ENCODE measurements around the gene AQP12A.
"Not testable (repeated sequence)": the region's sequence is repeated elsewhere in the genome, so short reads cannot be mapped to it uniquely, and the experiment has no call there.

Gene AQP12A

DNA sequence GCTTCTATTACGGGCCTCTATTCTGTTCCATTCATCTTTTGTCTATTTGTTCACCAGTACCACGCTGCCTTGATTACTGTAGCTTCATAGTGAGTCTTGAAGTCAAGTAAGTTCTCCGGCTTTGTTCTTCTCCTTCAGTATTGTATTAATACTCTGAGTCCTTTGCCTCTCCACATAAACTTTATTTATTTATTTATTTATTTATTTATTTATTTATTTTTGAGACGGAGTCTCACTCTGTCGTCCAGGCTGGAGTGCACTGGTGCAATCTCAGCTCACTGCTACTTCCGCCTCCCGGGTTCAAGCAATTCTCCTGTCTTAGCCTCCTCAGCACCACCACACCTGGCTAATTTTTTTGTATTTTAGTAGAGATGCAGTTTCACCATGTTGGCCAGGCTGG is 31.8 kb upstream of the AQP12A start:
- DNase-seq (ENCODE audit: low read depth in 2 of 2) = not testable (repeated sequence)

DNA sequence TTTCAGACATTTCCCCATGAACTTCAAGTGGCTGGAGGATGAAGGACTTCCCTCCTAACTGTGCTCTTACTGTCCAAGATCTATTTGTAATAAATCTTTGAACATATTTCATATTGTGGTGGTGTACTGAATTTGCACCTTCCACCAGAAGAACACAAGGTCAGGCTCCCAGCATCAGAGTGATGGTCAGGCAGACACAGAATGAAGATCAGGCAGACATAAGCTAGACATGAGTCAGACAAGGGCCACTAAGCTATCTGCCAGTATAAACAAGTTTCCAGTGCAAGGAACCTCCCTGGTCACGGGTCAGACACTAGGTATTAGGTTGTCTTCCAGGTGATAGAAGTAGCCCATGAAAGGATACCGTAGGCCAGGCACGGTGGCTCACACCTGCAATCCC is 29.0 kb upstream of the AQP12A start:
- no peak for DNase-seq (ENCODE audit: low read depth in 2 of 2)

DNA sequence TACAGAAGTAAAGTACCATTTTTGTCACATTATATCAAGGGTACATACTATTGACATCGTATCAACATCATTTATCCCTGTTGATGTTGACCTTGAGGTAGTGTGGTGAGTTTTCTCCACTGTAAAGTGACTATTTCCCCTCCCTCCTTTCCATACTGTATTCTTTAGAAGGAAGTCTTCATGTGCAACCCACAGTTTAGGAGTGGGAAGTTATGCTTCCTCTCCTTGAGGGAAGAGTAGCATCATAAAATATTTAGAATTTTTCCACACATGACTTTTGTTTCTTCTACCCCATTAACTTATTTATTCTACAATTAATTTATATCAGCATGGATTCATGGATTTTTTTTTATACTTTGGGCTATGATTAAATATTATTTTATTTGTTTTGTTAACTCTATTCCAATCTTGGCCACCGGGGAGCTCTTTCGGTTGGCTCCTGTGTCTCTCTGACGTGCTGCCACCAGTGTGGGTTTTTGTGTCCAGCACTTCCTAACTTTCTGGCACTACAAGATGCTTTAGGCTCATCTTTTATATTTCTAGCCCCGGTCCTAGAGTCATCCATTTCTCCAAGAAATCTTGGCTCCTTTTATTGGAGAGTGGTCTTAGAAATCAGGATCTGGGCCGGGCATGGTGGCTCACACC is 28.0 kb upstream of the AQP12A start:
- no peak for DNase-seq (ENCODE audit: low read depth in 2 of 2)

DNA sequence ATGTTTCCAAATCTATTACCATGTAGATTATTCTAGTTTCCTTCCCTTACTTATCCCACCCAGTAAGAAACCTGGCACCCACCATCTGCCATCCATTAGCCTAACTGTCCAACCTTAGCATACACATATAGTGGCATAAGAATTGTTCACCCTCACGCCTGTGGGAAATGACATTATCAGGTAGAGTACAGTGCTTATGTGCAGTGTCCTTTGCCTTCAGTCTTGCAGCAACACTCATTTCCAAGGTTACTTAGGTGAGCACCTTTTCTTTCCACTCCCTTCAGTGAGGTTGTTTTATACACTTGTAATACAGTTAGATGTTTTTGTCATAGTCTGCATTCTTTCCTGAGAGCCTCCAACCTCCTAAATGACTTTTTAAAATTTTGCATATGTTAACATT is 27.0 kb upstream of the AQP12A start:
- no peak for DNase-seq (ENCODE audit: low read depth in 2 of 2)

DNA sequence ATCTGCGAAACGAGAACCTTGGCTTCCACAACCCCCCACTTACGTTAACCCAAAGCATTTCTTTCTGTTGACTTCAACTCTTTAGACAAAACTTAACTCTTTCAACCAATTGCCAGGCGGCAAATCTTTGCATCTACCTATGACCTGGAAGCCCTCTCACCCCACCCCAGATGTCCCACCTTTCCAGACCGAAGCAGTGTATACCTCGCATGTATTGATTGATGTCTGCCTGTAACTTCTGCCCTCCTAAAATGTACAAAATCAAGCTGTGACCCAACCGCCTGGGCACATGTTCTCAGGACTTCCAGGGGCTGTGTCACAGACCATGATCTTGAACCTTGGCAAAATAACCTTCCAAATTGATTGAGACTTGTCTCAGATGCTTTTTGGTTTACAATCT is 21.3 kb upstream of the AQP12A start:
- no peak for DNase-seq (ENCODE audit: low read depth in 2 of 2)

DNA sequence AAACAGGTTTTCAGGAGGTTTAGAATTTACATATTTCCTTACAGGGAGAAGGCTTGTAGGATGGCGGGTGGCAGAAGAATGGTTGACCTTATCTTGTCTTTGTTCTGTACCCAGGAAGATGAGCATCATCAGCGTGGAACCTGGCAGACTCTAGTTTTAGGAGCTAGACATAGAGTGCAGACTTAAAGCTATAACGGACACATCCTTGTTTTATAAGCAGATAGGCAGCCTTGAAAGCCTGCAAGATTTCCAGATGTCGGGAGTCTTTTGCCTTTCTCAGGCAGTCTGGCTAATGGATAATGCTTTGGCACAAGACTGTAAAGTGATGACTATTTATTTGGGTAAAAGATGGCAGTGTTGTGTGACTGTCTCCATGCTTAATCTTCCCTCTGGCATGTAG is 20.7 kb upstream of the AQP12A start:
- DNase-seq (ENCODE audit: low read depth in 2 of 2) = no peak

DNA sequence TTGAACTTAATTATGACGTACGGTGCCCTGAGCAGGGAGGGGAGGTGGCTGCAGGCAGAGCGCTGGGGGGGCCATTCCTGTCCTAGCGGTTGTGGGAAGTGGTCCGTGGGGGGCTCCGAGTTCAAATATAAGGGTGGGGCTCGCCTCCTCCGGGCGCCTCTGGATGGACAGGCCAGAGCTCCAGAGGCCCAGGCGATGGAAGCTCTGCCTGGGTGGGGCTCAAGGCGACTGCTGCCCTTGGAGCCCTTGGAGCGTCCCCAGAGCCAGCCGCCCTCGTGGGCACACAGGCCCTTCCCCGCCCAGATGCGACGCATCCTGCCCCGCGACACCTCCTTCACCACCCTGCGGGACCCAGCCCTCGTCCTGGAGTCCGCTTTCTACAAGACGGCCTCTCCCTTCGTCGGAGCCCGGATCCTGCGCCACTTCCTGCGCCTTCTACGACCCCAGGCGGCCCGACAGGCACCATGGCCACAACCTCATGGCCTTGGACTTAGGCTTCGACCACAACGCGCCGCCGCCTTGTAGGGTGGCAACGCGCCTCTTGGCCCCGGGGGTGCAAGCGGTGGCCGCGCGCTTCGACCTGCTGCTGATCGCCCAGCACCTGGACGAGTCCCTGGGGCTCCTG is 19.5 kb upstream of the AQP12A start:
- no peak for DNase-seq (ENCODE audit: low read depth in 2 of 2)

DNA sequence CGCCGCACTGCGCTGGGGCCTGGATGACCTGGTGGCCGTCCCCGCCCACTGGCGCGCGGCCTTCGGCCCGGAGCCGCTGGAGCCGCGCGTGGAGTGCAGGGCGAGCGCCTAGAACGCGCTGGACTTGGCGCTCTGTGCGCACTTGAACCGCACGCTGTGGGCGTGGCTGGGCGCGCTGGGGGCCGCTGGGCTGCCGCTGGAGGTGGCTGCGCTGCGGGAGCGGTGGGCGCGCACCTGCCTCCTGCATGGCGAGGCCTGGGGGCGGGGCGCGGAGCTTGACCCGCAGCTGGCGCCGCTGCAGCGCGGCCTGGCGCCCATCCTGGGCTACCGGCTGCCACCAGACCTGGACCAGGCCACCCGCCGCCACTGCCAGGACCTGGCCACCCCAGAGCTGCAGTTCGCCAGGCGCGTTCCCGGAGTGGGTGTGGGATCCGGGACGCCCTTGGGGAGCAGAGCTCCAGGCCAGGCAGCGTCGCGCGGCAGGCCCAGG is 18.9 kb upstream of the AQP12A start:
- no peak for DNase-seq (ENCODE audit: low read depth in 2 of 2)

DNA sequence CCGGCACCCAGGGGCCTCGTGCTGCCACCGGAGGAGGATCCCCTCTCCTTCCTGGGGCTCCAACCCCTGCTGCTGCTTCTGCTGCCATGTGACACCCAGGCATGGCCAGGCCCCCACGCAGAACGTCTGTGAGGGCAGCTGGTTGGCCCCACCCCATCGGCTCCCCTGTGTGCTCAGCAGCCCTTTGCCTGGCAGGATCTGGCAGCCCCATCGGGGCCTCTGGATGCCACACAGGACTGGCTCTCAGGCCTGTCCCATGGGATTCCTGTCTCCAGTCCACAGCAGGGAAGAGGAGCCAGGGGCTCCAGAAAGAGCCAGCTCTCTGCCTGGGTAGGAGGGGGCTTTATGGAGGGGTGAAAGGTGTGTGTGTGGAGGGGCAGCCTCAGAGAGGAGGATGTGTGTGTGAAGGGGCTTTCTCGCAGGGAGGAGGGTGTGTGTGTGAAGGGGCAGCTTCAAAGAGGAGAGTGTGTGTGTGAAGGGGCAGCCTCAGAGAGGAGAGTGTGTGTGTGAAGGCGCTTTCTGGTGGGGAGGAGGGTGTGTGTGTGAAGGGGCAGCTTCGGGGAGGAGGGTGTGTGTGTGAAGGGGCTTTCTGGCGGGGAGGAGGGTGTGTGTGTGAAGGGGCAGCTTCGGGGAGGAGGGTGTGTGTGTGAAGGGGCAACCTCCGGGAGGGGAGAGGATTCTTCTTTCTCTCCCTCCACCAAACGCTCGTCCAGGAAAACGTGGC is 17.0 kb upstream of the AQP12A start:
- DNase-seq (ENCODE audit: low read depth in 2 of 2) = not testable (repeated sequence)

DNA sequence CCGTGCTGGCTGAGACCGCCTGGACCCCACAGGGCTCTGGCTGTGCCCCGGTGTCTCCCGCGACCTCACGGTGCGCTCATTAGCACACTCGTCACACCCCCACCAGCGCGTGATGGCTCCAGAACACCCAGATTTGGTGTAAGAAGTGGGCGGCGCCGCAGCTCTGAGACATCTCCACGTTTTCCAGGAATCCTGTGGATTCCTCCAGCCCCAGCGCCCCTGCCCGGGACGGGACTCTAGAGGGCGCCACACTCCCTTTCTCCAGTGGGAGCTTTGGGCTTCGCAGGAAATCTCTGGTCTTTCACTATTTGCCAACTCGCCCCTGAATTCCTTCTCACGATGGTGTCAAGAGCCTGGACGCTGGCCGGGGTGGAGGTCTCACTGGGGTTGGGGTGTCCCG is 16.3 kb upstream of the AQP12A start:
- not testable (repeated sequence) for DNase-seq (ENCODE audit: low read depth in 2 of 2)

DNA sequence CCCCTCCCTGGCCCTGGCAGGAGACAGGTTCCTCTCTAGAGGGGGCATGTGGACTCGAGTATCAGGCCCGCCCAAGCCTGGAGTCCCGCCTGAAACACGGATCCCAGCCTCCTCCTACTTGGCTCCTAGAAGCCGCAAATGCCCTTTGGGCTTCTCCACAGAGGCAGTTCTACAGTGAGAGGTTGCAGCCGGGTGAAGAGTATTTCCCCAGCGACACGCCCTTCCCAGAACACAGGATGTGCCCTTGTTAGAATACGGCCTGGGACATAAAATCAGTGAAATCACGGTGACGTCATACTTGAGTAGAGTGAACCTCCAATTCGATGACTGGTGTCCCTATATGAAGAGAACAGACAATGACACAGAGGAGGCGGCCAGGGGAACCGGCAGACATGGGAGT is 13.6 kb upstream of the AQP12A start:
- DNase-seq (ENCODE audit: low read depth in 2 of 2) = not testable (repeated sequence)

DNA sequence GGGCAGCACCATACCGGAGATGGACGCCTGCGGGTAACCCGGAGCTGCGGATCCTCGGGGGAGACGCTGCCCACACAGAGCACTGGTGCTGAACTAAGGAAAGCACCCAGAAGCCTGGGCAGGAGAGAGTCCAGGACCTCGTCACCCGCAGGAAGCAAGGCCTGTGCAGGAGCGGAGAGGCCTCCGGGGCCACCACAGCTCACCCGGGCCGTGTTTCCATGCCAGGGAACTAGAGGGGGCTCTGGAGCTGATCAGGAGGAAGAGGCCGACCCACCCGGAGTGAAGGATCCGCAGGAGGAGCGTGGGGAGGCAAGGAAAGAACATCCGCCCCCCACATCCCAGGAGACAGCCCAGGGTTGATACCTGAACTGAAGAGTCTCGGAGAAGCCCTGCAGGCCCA is 12.8 kb upstream of the AQP12A start:
- not testable (repeated sequence) for DNase-seq (ENCODE audit: low read depth in 2 of 2)

DNA sequence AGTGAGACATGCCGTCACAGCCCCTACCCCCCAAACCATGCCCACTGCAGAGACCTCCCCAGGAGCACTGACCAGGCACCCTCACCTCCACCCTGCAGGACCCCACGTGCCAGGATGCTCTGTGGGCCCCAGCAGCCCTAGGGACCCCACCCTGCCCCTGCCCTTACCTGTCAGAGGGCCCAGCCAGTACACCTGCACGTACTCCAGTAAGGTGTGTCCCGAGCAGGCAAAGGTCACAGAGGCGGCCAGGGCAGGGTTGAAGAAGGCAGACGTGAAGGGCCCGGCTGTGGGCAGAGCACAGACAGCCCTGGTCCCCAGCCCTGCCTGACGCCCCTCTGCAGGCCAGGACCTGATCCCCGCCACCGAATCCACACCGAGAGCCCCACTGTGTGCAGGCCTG is 11.5 kb upstream of the AQP12A start:
- not testable (repeated sequence) for DNase-seq (ENCODE audit: low read depth in 2 of 2)

DNA sequence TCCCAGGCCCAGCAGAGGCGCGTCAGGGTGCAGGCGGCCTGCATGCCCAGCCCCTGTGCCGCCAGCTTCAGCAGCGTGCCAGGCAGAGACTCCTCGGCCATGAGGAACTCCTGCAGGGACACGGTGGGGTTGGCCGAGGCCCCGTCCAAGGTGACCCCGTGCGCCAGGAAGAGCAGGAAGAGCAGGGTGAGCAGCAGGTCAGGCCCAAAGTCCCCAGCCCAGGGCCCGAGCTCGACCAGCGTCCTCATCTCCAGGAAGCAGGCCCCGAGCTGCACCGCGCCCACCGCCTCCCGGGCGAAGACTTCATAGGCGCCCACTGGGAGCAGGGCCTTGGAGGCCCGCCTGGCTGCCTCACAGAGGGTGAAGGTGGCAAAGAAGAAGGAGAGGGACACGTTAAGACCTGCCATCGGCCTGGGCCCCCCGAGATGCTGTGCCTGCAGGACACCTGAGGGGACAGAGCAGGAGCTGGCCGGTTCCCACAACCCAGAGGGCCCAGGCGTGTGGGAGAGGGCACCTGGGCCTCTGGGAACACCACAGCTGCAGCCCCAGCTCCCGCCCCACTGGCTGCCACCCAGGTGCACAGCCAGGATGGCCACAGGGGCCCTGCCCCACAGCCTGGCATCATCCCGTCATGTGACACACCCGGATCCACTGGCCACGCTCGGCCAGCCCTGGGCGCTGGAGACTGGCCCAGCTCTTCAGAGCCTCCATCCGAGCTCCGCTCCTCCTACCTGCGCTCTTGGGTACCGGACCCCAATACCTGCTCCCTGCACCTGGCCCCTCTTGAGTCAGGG is 9.0 kb upstream of the AQP12A start, which contains the start of gene AQP12B:
Gene AQP12B (minus strand): TSS at position 455 of the 794 bp plus-strand sequence. CDS start 48 bp downstream, at position 407.
- not testable (repeated sequence) for DNase-seq (ENCODE audit: low read depth in 2 of 2)

DNA sequence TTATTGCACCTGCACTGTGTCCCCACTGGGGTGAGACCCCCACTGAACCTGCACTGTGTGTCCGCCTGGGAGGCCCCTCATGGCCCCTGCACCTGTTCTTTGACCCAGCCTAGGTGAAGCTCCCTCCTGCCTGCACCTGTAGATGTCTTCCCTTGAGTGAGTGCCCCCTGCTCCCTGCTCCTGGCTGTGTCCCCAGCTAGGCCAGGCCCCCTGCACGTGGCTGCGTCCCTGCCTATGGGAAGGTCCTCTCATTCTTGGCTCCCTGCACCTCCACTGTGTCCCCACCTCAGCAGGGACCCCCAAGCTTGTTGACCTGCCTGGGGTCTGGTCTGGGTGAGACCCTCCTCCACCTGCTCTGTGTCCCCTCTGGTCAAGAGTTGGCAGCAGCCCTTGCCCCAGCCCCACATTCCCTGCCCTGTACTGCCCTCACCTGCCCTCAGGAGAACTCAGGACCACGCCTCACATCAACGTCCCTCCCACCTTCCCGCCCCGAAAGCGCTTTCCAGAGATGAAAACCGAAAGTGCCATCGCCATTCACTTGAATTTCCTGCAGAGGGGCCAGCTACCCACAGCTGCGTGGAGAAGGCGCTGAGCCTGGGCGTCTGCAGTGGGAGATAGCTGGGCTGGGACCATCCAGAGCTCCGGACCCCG is 8.2 kb upstream of the AQP12A start:
- not testable (repeated sequence) for DNase-seq (ENCODE audit: low read depth in 2 of 2)

DNA sequence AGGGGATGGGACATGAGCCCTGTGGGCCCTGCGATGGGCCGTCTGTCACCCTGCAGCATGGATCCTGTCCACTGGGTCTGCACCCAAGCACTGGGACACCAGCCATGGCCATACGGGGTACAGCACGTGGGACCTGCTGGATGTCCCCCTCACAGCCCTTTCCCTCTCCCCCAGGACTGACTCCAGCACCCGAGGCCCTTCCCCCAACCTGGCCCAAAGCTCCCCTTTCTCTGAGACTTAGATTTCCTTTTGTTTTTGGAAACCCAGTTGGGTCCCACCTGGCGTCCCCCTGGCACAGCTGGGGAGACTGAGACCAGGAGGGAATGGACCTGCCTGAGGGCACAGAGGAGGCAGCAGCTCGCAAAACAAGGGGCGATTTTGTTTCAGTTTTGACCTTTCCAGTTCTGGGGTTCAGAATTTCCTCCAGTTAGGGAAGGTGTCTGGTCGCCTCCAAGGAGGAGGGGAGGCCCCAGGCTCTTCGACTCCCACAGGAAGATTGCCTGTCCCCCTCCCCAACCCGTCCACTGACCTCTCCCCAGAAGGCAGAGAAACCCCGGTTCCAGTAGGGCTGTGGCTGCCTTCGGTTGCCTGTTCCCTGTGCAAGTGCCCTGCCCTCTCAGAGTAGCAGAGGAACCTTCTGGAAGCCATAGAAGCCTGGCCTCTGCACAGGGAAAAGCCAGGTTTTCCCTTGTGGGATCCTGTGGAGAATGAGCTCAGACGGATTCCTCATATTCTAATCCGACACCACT is 7.5 kb upstream of the AQP12A start:
- not testable (repeated sequence) for DNase-seq (ENCODE audit: low read depth in 2 of 2)

DNA sequence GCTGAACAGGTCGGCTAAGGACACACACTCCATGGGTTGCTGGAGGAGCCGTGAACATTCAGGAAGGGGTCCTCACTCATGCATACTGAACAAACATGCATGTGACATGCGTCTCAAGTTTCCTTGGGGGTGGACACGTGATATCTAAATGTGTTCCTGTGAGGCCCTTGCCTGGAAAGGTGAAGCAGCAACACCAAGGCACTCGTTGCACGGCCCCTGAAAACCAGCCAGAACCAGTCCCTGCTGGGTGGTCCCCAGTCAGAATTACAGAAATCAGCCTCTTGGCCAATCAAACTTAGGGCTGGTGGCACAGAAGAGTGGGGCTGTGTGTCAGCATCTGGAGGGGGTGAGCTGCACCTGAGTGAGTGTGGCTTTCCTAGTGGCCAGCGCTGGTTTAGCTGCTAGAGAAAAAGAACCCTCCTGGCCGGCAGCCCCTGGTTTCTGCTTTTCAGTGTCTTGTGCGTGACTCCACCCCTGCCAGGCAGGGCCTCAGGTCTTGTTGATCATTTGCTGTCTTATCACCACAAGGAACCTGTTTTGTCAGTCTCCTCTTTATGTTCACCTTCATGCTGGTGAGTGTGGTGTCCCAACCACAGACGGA is 5.8 kb upstream of the AQP12A start:
- DNase-seq (ENCODE audit: low read depth in 2 of 2) = no peak

DNA sequence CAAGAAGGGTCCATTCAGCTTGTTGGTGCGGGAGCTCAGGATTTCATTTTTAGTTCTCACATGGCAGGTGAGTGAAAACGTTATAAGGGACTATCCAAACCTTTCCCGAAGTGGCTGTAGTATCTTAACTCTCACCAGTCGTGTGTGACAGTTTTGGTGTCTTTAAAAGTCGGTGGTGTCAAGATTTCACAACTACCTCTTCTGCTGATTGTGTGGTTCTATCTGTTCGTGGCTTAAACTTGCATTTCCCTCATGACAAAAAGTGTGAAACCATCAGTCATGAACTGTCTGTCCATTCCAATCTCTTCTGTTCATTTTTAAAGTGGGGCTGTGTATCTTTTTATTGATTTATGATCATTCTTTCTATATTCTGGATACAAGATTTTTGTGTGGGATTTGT is 5.2 kb upstream of the AQP12A start:
- no peak for DNase-seq (ENCODE audit: low read depth in 2 of 2)

DNA sequence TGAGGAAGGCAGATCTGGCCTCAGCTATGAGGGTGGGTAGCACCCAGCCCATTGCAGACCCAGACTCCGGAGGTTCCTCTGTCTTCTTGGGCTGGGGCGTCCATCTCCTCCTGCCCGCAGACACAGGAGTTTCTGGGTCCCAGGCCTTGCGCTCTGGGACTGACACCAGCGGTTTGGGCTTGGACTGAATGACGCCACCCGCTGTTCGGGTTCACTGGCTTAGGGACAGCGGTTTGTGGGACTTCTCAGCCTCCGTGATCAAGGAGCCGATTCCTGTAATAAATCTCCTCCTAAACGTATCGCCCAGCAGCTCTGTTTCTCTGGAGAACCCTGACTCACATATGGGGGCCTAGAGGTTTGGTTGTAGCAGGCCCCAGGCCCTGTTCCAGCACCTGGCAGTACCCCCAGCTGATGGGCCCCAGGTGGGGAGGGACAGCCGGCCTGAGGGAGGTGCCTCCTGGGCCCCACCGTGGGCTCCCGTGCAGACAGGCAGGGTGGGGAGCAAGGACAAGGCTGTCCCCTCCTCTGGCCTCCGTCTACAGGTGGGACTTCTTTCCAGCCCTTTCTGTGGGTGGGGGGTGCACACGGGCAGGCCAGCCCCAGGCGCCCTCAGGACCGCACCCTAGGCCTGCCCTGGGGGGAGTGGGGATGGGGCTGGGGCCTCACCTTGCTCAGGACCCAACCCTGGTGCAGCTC is 4.5 kb upstream of the AQP12A start:
- DNase-seq (ENCODE audit: low read depth in 2 of 2) = no peak

All from stimulated activated CD8-positive, alpha-beta memory T cell treated with anti-CD3 and anti-CD28 coated beads, Interleukin-15, amount 100 ng/mL, for 4 hours (primary cell).